IPS-15b (cell line): ENCODE data around the gene MRPL1.
"Not testable (repeated sequence)": the region's sequence is repeated elsewhere in the genome, so short reads cannot be mapped to it uniquely, and the experiment has no call there.

Experiments
- H3K27me3 ChIP-seq: one replicate; pipeline ENCODE4 v1.6.1; 2013; ENCODE audit warnings: low read length; ENCODE audit not compliant: control insufficient read depth, insufficient read depth
- H3K36me3 ChIP-seq: one replicate; pipeline ENCODE4 v1.6.1; 2013; ENCODE audit warnings: low read length; ENCODE audit not compliant: control insufficient read depth, insufficient read depth
- H3K4me1 ChIP-seq: one replicate; pipeline ENCODE4 v1.6.1; 2013; ENCODE audit warnings: mild to moderate bottlenecking, low read length; ENCODE audit not compliant: control insufficient read depth, insufficient read depth
- H3K4me3 ChIP-seq: one replicate; pipeline ENCODE4 v1.5.1; 2013; ENCODE audit warnings: low read depth, low read length
- H3K9ac ChIP-seq: one replicate; pipeline ENCODE4 v1.6.1; 2013; ENCODE audit warnings: low read depth, mild to moderate bottlenecking, low read length
- H3K9me3 ChIP-seq: one replicate; pipeline ENCODE4 v1.6.1; 2013; ENCODE audit warnings: mild to moderate bottlenecking, low read length; ENCODE audit not compliant: control insufficient read depth, insufficient read depth

MRPL1 gene

DNA sequence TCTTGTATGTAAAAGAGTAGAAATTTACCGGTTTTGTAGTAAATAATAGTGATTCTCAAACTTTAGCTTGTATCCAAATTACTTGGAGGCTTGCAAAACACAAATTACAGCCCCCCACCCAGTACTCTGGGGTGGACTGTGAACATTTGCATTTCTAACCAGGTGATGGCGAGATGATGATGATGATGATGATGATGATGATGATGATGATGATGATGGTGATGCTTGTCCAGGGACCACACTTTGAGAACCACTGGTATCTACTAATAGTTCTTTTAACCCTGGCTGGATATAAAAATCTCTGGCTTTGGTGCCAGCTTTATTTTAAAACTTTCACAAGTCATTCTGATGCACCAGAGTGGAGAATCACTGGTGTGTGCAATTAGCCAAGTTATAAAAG, 96.3 kb downstream of the MRPL1 start:
- Histone ChIP-seq H3K9ac (no peak overlapping the region), H3K9me3 (no peaks in the 10 kb centered on the region), H3K36me3 (no peaks in the 10 kb centered on the region), H3K4me1 (no peaks in the 10 kb centered on the region), H3K27me3 (no peaks in the 10 kb centered on the region), H3K4me3 (no peak overlapping the region)

DNA sequence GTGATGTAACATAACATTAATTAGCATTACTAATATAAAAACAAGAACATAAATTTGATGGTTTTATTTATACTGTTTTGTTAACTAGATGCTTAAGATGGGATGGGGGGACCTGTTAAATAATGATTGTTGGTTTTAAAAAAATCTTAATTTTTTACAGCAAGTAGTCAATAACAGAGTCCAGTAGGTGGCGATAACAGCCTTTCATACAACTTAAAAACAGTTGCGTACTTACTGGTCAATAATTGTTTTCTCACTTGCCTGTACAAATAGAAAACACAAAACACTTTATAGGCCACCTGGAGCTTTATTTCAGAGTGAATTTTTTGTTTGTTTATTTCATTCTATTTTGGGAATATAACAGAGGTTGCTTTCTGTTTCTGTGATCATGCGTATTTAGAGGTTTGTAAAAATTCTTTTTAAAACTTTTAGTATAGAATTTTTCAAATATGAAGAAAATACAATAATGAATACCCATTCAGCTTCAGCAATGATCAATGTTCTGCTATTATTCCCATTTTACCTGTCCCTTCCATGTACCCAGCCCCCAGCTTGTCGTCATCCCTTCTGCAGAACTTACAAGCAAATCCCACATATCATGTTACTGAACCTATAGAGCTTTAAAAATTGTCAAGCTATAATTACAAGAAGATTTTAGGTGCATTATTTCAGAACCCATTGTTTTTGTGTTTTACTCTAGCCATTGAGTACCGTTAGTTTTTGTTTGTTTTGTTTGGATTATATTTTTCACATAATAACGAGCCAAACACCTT, 97.1 kb downstream of the MRPL1 start:
- no peaks in the 10 kb centered on the region for H3K4me1 ChIP-seq
- no peak overlapping the region for H3K9ac ChIP-seq
- no peaks in the 10 kb centered on the region for H3K9me3 ChIP-seq
- no peaks in the 10 kb centered on the region for H3K27me3 ChIP-seq
- H3K4me3 ChIP-seq, result no peak overlapping the region
- H3K36me3 ChIP-seq, result no peaks in the 10 kb centered on the region

DNA sequence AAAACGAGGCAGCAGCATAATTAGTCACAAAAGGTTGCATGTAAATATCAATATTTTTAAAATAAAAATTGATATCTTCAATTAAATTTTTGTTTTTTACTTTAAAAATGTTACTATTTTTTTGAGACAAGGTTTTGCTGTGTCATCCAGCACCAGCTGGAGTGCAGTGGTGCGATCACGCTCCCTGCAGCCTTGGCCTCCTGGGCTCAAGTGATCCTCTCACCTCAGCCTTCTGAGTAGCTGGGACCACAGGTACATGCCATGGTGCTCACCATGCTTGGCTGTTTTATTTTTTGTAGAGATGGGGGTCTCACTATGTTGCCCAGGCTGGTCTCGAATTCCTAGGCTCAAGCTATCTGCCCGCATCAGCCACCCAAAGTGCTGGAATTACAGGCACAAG, 97.7 kb downstream of the MRPL1 start:
- no peak overlapping the region for H3K9ac ChIP-seq
- H3K9me3 ChIP-seq, result no peaks in the 10 kb centered on the region
- no peaks in the 10 kb centered on the region for H3K36me3 ChIP-seq
- H3K27me3 ChIP-seq, result no peaks in the 10 kb centered on the region
- H3K4me3 ChIP-seq, result no peak overlapping the region
- H3K4me1 ChIP-seq, result no peaks in the 10 kb centered on the region

DNA sequence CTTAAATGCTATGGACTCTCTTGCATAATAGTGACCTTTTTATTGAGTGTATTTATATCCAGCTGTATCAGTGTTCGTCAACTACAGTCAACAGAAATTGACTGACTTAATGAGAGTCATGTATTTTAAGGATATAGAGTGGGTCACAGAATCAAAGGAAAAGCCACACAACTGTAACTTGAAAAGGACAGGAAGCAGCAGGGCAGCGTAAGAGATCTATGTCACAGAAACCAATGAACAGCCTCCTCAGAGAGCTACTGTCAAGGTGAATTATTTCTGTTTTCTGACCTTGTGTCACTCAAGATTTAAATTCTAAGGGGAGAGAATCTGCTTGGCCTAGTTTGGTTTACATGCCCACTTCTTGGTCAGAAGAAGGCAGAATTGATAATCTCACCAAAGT, 100.4 kb downstream of the MRPL1 start:
- Histone ChIP-seq H3K9ac (no peak overlapping the region), H3K4me3 (no peak overlapping the region), H3K4me1 (no peaks in the 10 kb centered on the region), H3K36me3 (no peaks in the 10 kb centered on the region), H3K27me3 (no peaks in the 10 kb centered on the region), H3K9me3 (no peaks in the 10 kb centered on the region)

DNA sequence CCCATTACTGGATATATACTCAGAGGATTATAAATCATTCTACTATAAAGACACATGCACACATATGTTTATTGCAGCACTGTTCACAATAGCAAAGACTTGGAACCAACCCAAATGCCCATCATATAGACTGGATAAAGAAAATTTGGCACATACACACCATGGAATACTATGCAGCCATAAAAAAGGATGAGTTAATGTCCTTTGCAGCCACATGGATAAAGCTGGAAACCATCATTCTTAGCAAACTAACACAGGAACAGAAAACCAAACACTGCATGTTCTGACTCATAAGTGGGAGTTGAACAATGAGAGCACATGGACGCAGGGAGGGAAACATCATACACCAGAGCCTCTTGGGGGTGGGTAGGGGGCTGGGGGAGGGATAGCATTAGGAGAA, 111.0 kb downstream of the MRPL1 start:
- not testable (repeated sequence) for H3K27me3 ChIP-seq, H3K9ac ChIP-seq, H3K36me3 ChIP-seq, H3K4me3 ChIP-seq, H3K9me3 ChIP-seq, H3K4me1 ChIP-seq

DNA sequence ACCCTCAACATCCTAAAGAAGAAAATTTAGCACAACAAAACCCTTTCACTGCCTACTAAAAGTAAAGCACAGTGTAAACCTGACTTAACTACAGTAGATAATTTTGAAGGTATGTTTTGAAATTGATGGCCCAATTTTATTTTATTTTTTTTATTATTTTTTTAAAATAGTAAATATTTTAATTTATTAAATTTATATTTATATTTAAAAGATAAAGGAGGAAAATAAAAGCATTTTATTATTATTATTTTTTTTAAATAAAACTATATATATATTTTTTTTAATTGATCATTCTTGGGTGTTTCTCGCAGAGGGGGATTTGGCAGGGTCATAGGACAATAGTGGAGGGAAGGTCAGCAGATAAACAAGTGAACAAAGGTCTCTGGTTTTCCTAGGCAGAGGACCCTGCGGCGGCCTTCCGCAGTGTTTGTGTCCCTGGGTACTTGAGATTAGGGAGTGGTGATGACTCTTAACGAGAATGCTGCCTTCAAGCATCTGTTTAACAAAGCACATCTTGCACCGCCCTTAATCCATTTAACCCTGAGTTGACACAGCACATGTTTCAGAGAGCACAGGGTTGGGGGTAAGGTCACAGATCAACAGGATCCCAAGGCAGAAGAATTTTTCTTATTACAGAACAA, 120.4 kb downstream of the MRPL1 start:
- H3K27me3 ChIP-seq, H3K36me3 ChIP-seq, H3K9me3 ChIP-seq, H3K4me3 ChIP-seq, H3K4me1 ChIP-seq, H3K9ac ChIP-seq: not testable (repeated sequence)

DNA sequence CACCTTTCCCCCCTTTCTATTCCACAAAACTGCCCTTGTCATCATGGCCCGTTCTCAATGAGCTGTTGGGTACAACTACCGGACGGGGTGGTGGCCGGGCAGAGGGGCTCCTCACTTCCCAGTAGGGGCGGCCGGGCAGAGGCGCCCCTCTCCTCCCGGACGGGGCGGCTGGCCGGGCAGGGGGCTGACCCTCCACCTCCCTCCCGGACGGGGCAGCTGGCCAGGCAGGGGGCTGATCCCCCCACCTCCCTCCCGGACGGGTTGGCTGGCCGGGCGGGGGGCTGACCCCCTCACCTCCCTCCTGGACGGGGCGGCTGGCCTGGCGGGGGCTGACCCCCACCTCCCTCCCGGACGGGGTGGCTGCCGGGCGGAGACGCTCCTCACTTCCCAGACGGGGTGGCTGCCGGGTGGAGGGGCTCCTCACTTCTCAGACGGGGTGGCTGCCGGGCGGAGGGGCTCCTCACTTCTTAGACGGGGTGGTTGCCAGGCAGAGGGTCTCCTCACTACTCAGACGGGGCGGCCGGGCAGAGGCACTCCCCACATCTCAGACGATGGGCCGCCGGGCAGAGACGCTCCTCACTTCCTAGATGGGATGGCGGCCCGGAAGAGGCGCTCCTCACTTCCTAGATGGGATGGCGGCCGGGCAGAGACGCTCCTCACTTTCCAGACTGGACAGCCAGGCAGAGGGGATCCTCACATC, 121.1 kb downstream of the MRPL1 start:
- H3K4me1 ChIP-seq, H3K9me3 ChIP-seq: not testable (repeated sequence)

DNA sequence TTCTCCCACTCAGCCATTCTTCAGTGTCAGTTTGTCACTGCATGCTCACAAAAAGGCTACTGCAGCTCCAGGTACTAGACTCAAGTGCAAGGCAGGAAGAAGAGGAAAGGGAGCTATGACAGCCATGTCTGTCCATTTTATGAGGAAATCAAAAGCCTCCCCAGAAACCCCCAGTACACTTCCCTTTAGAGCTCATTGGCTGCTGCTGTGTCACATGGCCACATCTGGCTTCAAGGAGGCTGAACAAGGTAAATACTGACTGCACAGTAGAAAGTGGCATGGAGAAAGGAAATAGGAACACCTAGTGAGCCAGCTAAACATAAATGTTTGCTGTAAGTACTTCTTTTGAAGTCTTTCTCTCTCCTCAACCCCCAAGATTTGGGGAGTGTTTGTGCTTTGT, 127.3 kb downstream of the MRPL1 start:
- no peaks in the 10 kb centered on the region for H3K9me3 ChIP-seq
- no peak overlapping the region for H3K9ac ChIP-seq
- no peaks in the 10 kb centered on the region for H3K27me3 ChIP-seq
- H3K4me1 ChIP-seq, result peaks cover 6% of the 10 kb centered on the region
- H3K4me3 ChIP-seq, result no peak overlapping the region
- no peaks in the 10 kb centered on the region for H3K36me3 ChIP-seq

More for the DNA sequence above, 121.1 kb downstream of the MRPL1 start:
- H3K9ac ChIP-seq, H3K4me3 ChIP-seq, H3K36me3 ChIP-seq, H3K27me3 ChIP-seq: not testable (repeated sequence)

DNA sequence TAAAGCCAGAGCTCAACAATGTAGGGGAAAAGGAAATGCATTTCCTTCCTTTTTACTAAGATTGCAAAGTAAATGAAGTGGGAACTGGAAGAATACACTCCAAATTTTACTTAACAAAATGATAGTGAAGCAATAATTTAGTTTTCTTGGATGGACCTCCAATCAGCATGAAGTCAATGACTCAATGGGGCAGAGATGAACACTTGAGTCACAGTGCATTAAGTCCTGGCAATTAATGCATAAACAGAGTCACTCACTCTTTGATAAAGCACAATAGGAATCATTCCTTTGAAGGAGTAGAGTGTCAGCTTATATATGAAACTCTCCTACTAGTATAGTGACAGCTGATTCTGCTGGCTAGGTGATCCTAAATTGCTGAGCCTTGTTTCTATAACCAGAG, 127.8 kb downstream of the MRPL1 start:
- H3K9me3 ChIP-seq, result no peaks in the 10 kb centered on the region
- H3K27me3 ChIP-seq, result no peaks in the 10 kb centered on the region
- H3K4me1 ChIP-seq, result peaks cover 6% of the 10 kb centered on the region
- no peak overlapping the region for H3K9ac ChIP-seq
- no peak overlapping the region for H3K4me3 ChIP-seq
- H3K36me3 ChIP-seq, result no peaks in the 10 kb centered on the region

DNA sequence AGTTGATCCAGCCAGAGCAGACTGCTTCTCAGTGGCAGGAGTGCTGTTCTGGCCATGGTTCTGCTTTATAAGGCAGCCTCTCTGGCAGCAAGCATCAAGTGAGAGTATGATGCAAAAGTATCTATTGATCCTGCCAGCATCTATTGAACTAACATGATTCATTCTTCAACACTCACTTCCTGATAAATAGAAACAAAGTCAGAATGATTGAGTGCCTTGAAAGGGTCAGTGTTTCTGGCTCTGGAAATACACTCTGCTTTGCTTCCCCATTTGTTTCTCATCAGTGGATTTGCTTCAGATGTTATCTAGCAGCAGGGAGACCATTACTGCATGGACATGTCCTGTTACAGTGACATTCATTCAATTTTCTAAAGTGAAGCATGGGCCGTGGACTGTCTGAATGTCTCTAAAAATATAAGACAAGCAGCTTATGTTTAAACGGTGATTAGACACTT, 128.3 kb downstream of the MRPL1 start:
- Histone ChIP-seq H3K4me3 (no peak overlapping the region), H3K4me1 (peaks cover 6% of the 10 kb centered on the region), H3K27me3 (no peaks in the 10 kb centered on the region), H3K36me3 (no peaks in the 10 kb centered on the region), H3K9me3 (no peaks in the 10 kb centered on the region), H3K9ac (no peak overlapping the region)

DNA sequence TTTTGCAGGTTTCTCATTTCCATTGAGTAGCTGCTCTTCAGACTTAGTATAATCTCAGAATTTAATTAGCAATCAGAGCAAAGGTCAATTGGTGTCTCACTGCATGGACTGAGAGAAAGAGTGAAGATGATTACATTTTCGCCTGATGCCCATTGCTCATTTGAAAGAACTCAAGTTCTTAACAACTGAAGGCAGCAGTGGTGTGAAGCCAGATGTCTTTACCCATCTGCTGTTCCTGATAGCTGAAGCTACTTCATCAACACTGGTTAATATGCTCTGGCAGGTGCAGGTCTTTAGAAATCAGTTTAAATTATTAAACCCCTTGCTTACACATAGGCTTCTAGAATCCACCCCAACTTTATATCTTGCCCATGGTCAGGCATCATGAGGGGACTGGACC, 130.0 kb downstream of the MRPL1 start:
- H3K9me3 ChIP-seq, result no peaks in the 10 kb centered on the region
- H3K27me3 ChIP-seq, result no peaks in the 10 kb centered on the region
- peaks cover 6% of the 10 kb centered on the region for H3K4me1 ChIP-seq
- no peak overlapping the region for H3K9ac ChIP-seq
- no peaks in the 10 kb centered on the region for H3K36me3 ChIP-seq
- H3K4me3 ChIP-seq, result no peak overlapping the region

DNA sequence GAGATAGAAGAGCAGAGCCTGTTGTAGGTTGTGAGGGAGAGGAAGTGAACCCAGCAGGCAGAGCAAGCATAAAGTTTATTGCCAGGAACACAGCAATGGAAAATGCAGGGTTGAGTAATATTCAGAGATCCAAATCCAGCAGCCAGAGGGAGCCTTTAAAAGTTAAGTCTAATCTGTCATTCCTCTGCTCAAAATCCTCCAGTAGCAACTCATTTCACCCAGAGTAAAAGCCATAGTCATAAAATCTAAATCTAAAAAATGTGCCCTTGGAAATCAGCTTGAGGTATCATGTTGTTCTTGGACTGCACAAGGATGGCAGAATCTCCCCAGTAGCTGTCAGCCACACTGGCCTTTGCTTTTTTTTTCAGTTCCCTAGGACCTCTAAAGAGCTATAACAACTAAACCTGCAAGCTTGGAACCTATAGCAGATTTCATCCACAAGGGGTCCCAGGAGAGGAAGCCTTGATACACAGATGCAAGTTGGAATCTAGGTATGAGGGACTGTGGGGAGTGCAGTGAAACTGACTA, 131.6 kb downstream of the MRPL1 start:
- H3K9ac ChIP-seq, result no peak overlapping the region
- no peaks in the 10 kb centered on the region for H3K27me3 ChIP-seq
- no peaks in the 10 kb centered on the region for H3K36me3 ChIP-seq
- H3K4me3 ChIP-seq, result no peak overlapping the region
- H3K4me1 ChIP-seq, result peaks cover 6% of the 10 kb centered on the region
- no peaks in the 10 kb centered on the region for H3K9me3 ChIP-seq
